ENCODE measurements around the gene CDH26.

The CDH26 gene

DNA sequence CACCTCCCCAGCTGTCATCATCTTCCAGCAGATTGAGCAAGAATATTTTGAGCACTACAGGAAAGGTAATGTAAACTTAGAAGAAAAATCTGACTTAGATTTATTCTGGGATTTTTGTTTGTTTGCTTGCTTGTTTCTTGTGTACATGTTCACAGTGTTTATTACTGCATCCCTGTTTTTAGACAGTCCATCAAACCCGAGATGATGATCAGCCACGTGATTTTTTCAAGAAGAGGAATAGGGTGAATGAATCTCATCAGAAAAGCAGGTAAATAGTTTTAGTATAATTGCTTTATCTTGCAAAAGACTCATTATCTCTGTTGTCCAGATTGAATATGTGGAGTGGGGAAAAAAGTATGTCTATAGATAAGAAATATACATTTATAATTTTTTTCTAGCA is 16.0 kb upstream of the CDH26 start:
- H3K27ac ChIP-seq = no peak overlapping the region
- H3K4me3 ChIP-seq (ENCODE audit: low read depth, low read length) = no peak overlapping the region
- no peak for DNase-seq
- TF ChIP-seq, protein P1, sequence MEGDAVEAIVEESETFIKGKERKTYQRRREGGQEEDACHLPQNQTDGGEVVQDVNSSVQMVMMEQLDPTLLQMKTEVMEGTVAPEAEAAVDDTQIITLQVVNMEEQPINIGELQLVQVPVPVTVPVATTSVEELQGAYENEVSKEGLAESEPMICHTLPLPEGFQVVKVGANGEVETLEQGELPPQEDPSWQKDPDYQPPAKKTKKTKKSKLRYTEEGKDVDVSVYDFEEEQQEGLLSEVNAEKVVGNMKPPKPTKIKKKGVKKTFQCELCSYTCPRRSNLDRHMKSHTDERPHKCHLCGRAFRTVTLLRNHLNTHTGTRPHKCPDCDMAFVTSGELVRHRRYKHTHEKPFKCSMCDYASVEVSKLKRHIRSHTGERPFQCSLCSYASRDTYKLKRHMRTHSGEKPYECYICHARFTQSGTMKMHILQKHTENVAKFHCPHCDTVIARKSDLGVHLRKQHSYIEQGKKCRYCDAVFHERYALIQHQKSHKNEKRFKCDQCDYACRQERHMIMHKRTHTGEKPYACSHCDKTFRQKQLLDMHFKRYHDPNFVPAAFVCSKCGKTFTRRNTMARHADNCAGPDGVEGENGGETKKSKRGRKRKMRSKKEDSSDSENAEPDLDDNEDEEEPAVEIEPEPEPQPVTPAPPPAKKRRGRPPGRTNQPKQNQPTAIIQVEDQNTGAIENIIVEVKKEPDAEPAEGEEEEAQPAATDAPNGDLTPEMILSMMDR (IDR thresholded peaks at IDR 0.05; ENCODE audit: low read depth, low read length) = no peak
- H3K9me3 ChIP-seq (ENCODE audit: severe bottlenecking) = no peaks in the 10 kb centered on the region
- peaks cover 21% of the 10 kb centered on the region for H3K36me3 ChIP-seq
- H3K27me3 ChIP-seq (ENCODE audit: insufficient read depth, low read depth, severe bottlenecking) = no peaks in the 10 kb centered on the region

DNA sequence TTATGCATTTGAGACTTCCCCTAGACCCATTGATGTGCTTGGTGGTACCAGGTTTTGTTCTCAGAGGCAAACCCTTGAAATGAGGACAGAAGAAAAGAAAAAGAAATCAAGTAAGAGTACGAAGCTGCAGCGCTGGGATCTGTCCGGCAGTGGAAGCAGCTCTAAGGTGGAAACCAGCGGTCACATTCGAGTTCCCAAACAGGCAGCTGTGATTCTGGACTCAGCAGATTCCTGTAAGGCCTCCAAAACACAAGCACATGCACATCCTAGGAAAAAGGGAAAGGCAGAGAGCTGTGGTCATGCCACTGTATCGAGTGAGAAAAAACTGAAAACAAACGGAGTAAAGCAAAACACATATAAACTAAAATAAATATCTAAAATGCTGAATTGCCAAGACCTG is 13.5 kb upstream of the CDH26 start:
- no peak overlapping the region for H3K27ac ChIP-seq
- no peak overlapping the region for H3K4me3 ChIP-seq (ENCODE audit: low read depth, low read length)
- TF ChIP-seq, protein P1 (IDR thresholded peaks at IDR 0.05; ENCODE audit: low read depth, low read length) = no peak
- no peak for DNase-seq
- H3K9me3 ChIP-seq (ENCODE audit: severe bottlenecking) = no peaks in the 10 kb centered on the region
- H3K36me3 ChIP-seq = peaks cover 21% of the 10 kb centered on the region
- no peaks in the 10 kb centered on the region for H3K27me3 ChIP-seq (ENCODE audit: insufficient read depth, low read depth, severe bottlenecking)

DNA sequence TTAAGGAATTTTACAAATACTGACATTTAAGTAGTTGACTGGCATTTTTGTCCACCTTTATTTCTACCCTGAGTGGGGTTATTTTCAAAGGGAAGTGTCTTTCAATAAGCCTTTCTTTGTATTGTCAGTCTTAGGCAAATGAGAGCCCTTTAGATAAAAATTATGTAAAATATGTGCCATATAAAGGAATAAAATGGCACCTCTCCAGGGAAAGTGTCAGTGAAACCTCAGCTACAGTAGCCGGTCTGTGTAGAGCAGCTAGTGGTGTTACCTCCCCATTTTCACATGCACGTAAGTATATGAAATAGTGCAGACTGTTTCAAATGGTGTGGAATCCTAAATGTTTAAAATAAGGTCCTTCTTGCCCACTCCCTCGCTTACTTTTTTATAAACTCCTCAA is 13.0 kb upstream of the CDH26 start:
- Histone ChIP-seq H3K36me3 (peaks cover 21% of the 10 kb centered on the region), H3K9me3 (ENCODE audit: severe bottlenecking) (no peaks in the 10 kb centered on the region), H3K27me3 (ENCODE audit: insufficient read depth, low read depth, severe bottlenecking) (no peaks in the 10 kb centered on the region), H3K27ac (no peak overlapping the region), H3K4me3 (ENCODE audit: low read depth, low read length) (no peak overlapping the region)
- DNase-seq = no peak
- TF ChIP-seq, protein P1 (IDR thresholded peaks at IDR 0.05; ENCODE audit: low read depth, low read length) = no peak

DNA sequence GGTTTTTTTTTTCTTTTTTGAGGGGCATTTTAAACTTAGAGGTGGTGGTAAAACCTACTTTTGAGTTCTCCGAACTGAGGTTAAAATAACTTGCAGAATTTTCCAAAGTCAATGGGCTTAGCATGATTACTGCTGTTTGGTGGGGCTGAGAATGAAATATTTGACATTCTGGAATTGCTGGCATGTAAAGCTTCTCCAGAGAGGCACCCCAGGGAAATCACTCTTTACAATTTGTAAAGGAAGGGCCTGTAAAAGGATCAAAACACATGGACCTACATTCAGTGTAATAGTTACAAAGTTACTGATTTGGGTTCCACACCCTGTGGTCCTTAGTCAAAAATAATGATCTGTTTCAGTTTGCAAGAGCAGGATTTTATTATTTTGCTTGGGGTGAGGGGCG is 12.5 kb upstream of the CDH26 start:
- TF ChIP-seq, protein P1 (IDR thresholded peaks at IDR 0.05; ENCODE audit: low read depth, low read length) = no peak
- Histone ChIP-seq H3K36me3 (peaks cover 21% of the 10 kb centered on the region), H3K4me3 (ENCODE audit: low read depth, low read length) (no peak overlapping the region), H3K27ac (no peak overlapping the region), H3K9me3 (ENCODE audit: severe bottlenecking) (no peaks in the 10 kb centered on the region), H3K27me3 (ENCODE audit: insufficient read depth, low read depth, severe bottlenecking) (no peaks in the 10 kb centered on the region)
- DNase-seq = no peak

DNA sequence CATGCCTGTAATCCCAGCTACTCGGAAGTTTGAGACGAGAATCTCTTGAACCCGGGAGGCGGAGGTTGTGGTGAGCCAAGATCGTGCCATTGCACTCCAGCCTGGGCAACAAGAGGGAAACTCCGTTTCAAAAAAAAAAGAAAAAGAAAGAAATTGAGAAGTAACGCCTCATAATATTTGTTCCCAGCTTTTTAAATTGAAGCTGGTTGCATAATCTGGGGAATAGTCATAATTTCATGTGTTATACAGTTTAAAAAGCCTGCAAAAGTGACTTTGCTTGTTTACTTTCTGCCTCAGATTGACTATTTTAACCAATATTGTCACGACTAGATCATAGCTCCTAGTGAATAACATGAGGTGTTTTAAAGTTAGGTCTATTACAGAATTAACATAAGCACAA is 10.8 kb upstream of the CDH26 start:
- TF ChIP-seq, protein P1 (IDR thresholded peaks at IDR 0.05; ENCODE audit: low read depth, low read length) = no peak
- Histone ChIP-seq H3K27me3 (ENCODE audit: insufficient read depth, low read depth, severe bottlenecking) (no peaks in the 10 kb centered on the region), H3K9me3 (ENCODE audit: severe bottlenecking) (no peaks in the 10 kb centered on the region), H3K36me3 (peaks cover 21% of the 10 kb centered on the region), H3K4me3 (ENCODE audit: low read depth, low read length) (no peak overlapping the region), H3K27ac (no peak overlapping the region)
- no peak for DNase-seq

DNA sequence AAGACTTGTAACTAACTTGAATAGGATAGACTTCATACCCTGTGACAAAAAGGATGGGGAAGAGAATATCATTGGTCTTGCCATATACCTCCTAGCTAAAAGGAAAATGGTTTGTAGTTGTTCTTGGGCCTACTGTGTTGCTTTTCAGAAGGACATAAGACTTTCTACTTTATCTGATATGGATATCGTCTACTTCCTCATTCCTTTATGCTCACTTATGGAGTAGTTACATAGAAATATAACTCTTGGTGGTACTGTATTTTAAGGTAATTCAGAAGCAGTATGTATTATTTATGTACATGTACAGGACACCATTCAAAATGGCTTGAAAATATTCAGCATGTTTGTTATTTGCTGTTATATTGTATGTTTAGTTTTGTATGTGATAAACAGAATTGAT is 10.0 kb upstream of the CDH26 start:
- no peak overlapping the region for H3K27ac ChIP-seq
- peaks cover 16% of the 10 kb centered on the region for H3K36me3 ChIP-seq
- no peak for DNase-seq

More for the DNA sequence above, 10.0 kb upstream of the CDH26 start:
- TF ChIP-seq, protein P1 (IDR thresholded peaks at IDR 0.05; ENCODE audit: low read depth, low read length) = no peak
- H3K27me3 ChIP-seq (ENCODE audit: insufficient read depth, low read depth, severe bottlenecking) = no peaks in the 10 kb centered on the region
- H3K4me3 ChIP-seq (ENCODE audit: low read depth, low read length) = no peak overlapping the region
- no peaks in the 10 kb centered on the region for H3K9me3 ChIP-seq (ENCODE audit: severe bottlenecking)
